ENCODE measurements around the gene EPSTI1. TPM values are rescaled to one million over a fixed set of nuclear protein-coding genes. Genes with fewer than 3 reads are reported as not detected.

The EPSTI1 gene
- total RNA-seq, 6 experiments from 2014 or later = 2.5 to 9.9 (median 5.2) TPM

GRCh38 chr13:42971691-42972347, 20.2 kb downstream of the EPSTI1 start:
- DNase-seq = no peak
- H3K9me3 ChIP-seq = no peaks in the 10 kb centered on the region
- no peak for ATAC-seq
- no peak overlapping the region for H3K4me3 ChIP-seq
- intact Hi-C loops (cut with DNase I) = no loop called here
- no peaks in the 10 kb centered on the region for H3K36me3 ChIP-seq
- no peak overlapping the region for H3K27ac ChIP-seq
- WGBS (ENCODE audit: insufficient coverage, low coverage, low lambda C conversion rate, missing lambda C conversion rate) = 82% methylated on average over 8 of the region's 9 CpGs
- peaks cover 0 to 9% (median 0%) of the 10 kb centered on the region in 4 donors for H3K4me1 ChIP-seq
- TF ChIP-seq POLR2A (IDR thresholded peaks at IDR 0.05) = no peak
- TF ChIP-seq, protein P1, sequence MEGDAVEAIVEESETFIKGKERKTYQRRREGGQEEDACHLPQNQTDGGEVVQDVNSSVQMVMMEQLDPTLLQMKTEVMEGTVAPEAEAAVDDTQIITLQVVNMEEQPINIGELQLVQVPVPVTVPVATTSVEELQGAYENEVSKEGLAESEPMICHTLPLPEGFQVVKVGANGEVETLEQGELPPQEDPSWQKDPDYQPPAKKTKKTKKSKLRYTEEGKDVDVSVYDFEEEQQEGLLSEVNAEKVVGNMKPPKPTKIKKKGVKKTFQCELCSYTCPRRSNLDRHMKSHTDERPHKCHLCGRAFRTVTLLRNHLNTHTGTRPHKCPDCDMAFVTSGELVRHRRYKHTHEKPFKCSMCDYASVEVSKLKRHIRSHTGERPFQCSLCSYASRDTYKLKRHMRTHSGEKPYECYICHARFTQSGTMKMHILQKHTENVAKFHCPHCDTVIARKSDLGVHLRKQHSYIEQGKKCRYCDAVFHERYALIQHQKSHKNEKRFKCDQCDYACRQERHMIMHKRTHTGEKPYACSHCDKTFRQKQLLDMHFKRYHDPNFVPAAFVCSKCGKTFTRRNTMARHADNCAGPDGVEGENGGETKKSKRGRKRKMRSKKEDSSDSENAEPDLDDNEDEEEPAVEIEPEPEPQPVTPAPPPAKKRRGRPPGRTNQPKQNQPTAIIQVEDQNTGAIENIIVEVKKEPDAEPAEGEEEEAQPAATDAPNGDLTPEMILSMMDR (IDR thresholded peaks at IDR 0.05) = no peak
- no peaks in the 10 kb centered on the region for H3K27me3 ChIP-seq

DNA sequence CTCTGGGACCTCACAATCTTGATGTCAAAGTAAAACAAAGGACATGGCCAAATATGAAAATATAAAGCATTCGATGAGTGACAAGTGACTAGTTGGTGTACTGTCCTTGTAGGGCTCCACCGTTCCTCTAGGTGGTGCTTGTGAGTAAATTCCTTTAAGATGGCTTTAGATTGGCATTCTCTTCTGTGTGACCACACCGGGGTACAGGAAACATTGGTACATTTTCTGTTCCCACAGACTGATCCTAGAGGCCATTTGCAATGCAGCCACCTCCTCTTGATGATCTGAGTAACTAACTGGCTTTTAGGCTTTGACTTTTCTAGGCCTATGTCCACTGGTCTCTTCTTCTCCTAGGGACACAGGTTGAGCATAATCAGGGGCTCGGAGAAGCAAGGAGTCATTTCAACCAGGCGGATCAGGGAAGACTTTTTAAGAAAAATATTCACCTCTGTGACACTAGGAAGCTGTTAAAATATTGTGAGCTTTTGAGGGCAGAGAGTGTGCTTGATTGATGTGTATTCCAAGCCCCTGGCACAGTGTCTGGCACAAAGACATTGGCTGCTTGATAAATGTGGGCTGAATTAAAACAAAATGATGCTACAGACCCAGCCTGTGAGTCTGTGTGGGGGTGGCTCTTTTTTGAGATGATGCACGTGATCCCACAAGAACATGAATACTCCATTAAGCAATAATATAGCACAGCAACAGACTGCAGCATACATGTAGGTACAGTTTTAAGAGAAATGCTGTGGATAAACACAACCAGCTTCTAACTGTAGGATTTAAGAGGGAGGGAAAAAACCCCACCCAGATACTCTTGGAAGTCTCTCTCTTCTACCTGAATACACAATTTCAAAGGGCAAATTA, 21.0 kb downstream of the EPSTI1 start:
- intact Hi-C loops (cut with DNase I) = no loop called here
- Histone ChIP-seq H3K9me3 (no peaks in the 10 kb centered on the region), H3K4me3 (no peak overlapping the region), H3K36me3 (no peaks in the 10 kb centered on the region), H3K27me3 (no peaks in the 10 kb centered on the region), H3K27ac (no peak overlapping the region), H3K4me1 (peaks cover 0 to 9% (median 0%) of the 10 kb centered on the region in 4 donors)
- 49% methylated on average over 5 of the region's 6 CpGs for WGBS (ENCODE audit: insufficient coverage, low coverage, low lambda C conversion rate, missing lambda C conversion rate)
- TF ChIP-seq, protein P1 (IDR thresholded peaks at IDR 0.05) = peak; percentile 59 to 77 (median 69)
- TF ChIP-seq POLR2A (IDR thresholded peaks at IDR 0.05) = no peak
- DNase-seq = no peak
- peak; percentile 70 to 80 (median 78) for ATAC-seq

DNA sequence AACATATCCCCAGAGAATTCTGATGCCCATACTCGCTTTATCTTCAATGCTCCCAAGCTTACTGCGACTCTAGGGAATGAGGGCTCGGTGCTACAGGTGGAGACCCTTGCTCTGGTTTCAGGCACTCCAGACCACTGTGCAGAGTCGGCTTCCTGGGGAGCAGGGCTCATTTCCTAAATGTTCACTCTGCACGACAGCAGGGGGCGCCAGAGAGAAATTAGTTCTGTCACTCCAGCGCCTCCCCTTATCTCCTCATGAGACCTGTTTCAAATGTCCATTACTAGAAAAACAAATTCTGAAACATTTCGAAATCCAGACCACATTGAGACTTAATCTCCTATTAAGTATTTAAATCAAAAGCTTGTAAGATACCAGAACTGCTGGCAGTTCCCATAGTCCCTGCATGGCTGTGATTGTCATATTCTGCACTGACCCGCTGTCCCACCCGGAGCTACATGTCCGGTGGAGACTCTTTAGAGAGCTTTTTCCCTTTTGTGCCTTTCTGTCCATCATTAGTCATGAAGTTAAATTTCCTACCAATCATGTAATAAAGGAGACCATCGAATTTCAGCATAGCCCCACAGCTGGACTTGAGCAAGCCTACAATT, 22.4 kb downstream of the EPSTI1 start:
- H3K4me1 ChIP-seq = peaks cover 0 to 9% (median 0%) of the 10 kb centered on the region in 4 donors
- no peaks in the 10 kb centered on the region for H3K36me3 ChIP-seq
- intact Hi-C loops (cut with DNase I) = no loop called here
- 32% methylated on average over 10 of the region's 12 CpGs for WGBS (ENCODE audit: insufficient coverage, low coverage, low lambda C conversion rate, missing lambda C conversion rate)
- TF ChIP-seq, protein P1 (IDR thresholded peaks at IDR 0.05) = peak; percentile 72 to 85 (median 84)
- no peak for TF ChIP-seq POLR2A (IDR thresholded peaks at IDR 0.05)
- no peaks in the 10 kb centered on the region for H3K27me3 ChIP-seq
- H3K4me3 ChIP-seq = no peak overlapping the region
- DNase-seq (peak; percentile 81 to 86 (median 83)), ATAC-seq (peak; percentile 94 to 97 (median 96))
- H3K9me3 ChIP-seq = no peaks in the 10 kb centered on the region
- H3K27ac ChIP-seq = no peak overlapping the region

DNA sequence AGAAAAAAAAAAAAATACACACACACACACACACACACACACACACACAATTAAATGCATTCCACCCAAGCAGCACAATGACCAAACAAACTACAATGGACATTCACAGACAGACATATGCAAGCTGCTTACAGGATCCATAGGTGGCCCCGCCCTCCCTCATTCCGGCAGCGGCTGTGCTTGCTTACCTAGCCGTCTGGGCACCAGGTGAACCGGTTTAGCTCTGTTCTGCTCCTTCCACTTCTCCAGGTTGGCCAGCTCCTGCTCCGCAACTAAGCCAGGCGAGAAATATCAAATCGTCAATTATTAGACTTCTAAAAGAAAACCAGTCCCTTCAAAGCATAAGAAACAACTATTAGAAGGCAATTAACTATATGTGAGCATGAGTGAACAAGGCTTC, 23.1 kb downstream of the EPSTI1 start:
- no peak for DNase-seq
- Histone ChIP-seq H3K4me3 (no peak overlapping the region), H3K36me3 (no peaks in the 10 kb centered on the region), H3K27me3 (no peaks in the 10 kb centered on the region), H3K4me1 (peaks cover 0 to 9% (median 0%) of the 10 kb centered on the region in 4 donors), H3K9me3 (no peaks in the 10 kb centered on the region), H3K27ac (no peak overlapping the region)
- WGBS (ENCODE audit: insufficient coverage, low coverage, low lambda C conversion rate, missing lambda C conversion rate) = 81% methylated on average over 8 of the region's 8 CpGs
- TF ChIP-seq, protein P1 (IDR thresholded peaks at IDR 0.05) = no peak
- no peak for TF ChIP-seq POLR2A (IDR thresholded peaks at IDR 0.05)
- no peak for ATAC-seq
- intact Hi-C loops (cut with DNase I) = no loop called here

All from right lobe of liver (tissue), 6 donors.